HepG2 (cell line): ENCODE results near the gene UBXN2A. TPM values are rescaled to one million over a fixed set of nuclear protein-coding genes. Genes with fewer than 3 reads are reported as not detected.

Experiments used
- AGO2 ChIP-seq: fragments of 200-400 bp; formaldehyde crosslinking; optimal IDR thresholded peaks from 2 replicates; pipeline ENCODE3; 2017; ENCODE audit warnings: mild to moderate bottlenecking, low read depth, low read length, moderate library complexity
- ARHGAP35 ChIP-seq: sonication (generic); formaldehyde crosslinking; IDR thresholded peaks from 2 replicates; pipeline ENCODE4 v1.9.0; 2022; ENCODE audit warnings: mild to moderate bottlenecking, inconsistent platforms, moderate library complexity, missing genetic modification reagents, borderline replicate concordance
- FOXA3 ChIP-seq: IDR thresholded peaks from 2 replicates; pipeline ENCODE4 v1.6.1; 2016; ENCODE audit warnings: missing genetic modification reagents, missing compliant biosample characterization
- IKZF5 ChIP-seq: IDR thresholded peaks from 2 replicates; pipeline ENCODE4 v1.6.1; 2018; ENCODE audit warnings: missing genetic modification reagents, mild to moderate bottlenecking, missing compliant biosample characterization
- KAT8 ChIP-seq: IDR thresholded peaks from 2 replicates; pipeline ENCODE4 v1.6.1; 2016; ENCODE audit warnings: missing genetic modification reagents, missing compliant biosample characterization
- KMT2B ChIP-seq: IDR thresholded peaks from 2 replicates; pipeline ENCODE4 v1.6.1; 2016; ENCODE audit warnings: missing genetic modification reagents, missing compliant biosample characterization
- MAZ ChIP-seq, 2 experiments: sonication (generic) in 1 of 2; formaldehyde crosslinking in 1 of 2; IDR thresholded peaks; 2 replicates each; pipeline versions ENCODE4 v1.5.0 to v1.6.1; 2012 to 2020; ENCODE audit warnings: low read depth in 2 of 2, mild to moderate bottlenecking in 2 of 2, borderline replicate concordance in 1 of 2, improper control_type of control experiment in 1 of 2, low read length in 1 of 2, missing genetic modification reagents in 1 of 2, moderate library complexity in 1 of 2
- MYNN ChIP-seq: sonication (generic); formaldehyde crosslinking; IDR thresholded peaks from 2 replicates; pipeline ENCODE4 v1.4.0; 2020; ENCODE audit warnings: mild to moderate bottlenecking, low read depth, missing genetic modification reagents
- PTBP1 ChIP-seq: fragments of 200-400 bp; formaldehyde crosslinking; IDR thresholded peaks from 2 replicates; pipeline ENCODE4 v1.6.1; 2018; ENCODE audit warnings: low read length, low read depth; ENCODE audit not compliant: poor library complexity, severe bottlenecking
- SALL1 ChIP-seq: sonication (generic); formaldehyde crosslinking; IDR thresholded peaks from 2 replicates; pipeline ENCODE4 v1.8.0; 2022; ENCODE audit warnings: mild to moderate bottlenecking, missing genetic modification reagents
- SP2 ChIP-seq: sonication (generic); formaldehyde crosslinking; IDR thresholded peaks from 2 replicates; pipeline ENCODE4 v1.5.1; 2020; ENCODE audit warnings: mild to moderate bottlenecking, missing genetic modification reagents
- SRF ChIP-seq: IDR thresholded peaks from 2 replicates; pipeline ENCODE4 v1.6.1; 2011; ENCODE audit warnings: mild to moderate bottlenecking, low read depth, low read length, moderate library complexity
- TBL1XR1 ChIP-seq: fragments of 150-350 bp; IDR thresholded peaks from 2 replicates; pipeline ENCODE4 v1.6.1; 2014; ENCODE audit warnings: borderline replicate concordance, low read length; ENCODE audit not compliant: partially characterized antibody
- YY1 ChIP-seq: IDR thresholded peaks from 2 replicates; pipeline ENCODE4 v1.6.1; 2011; ENCODE audit warnings: low read length, low read depth, moderate library complexity, mild to moderate bottlenecking; ENCODE audit not compliant: insufficient read depth, insufficient replicate concordance
- ZNF124 ChIP-seq: sonication (generic); formaldehyde crosslinking; IDR thresholded peaks from 2 replicates; pipeline ENCODE4 v1.4.0; 2020; ENCODE audit warnings: missing genetic modification reagents
- ZNF205 ChIP-seq: IDR thresholded peaks from 2 replicates; pipeline ENCODE4 v1.6.1; 2018; ENCODE audit warnings: missing biosample characterization, missing genetic modification reagents
- ZNF570 ChIP-seq: sonication (generic); formaldehyde crosslinking; IDR thresholded peaks from 2 replicates; pipeline ENCODE4 v1.4.0; 2020; ENCODE audit warnings: mild to moderate bottlenecking, missing genetic modification reagents, borderline replicate concordance
- ZNF574 ChIP-seq: sonication (generic); formaldehyde crosslinking; IDR thresholded peaks from 2 replicates; pipeline ENCODE4 v1.4.0; 2020; ENCODE audit warnings: missing genetic modification reagents
- ZNF788 ChIP-seq: sonication (generic); formaldehyde crosslinking; IDR thresholded peaks from 2 replicates; pipeline ENCODE4 v1.5.0; 2020; ENCODE audit warnings: mild to moderate bottlenecking, missing genetic modification reagents, borderline replicate concordance
- polyA plus RNA-seq, 8 experiments: library from polyadenylated mRNA; depleted of rRNA in 3 of 8; stranded (reverse) in 7 of 8; unstranded in 1 of 8; fragments of >200 nt; fragmentation: Illumina TruSeq in 4 of 8; extraction: Trizol in 4 of 8; gene quantifications; 2 replicates each; pipeline versions ENCODE4 v1.2.1 to v1.2.3, GENCODE V29; 2011 to 2016; ENCODE audit warnings: low read depth in 4 of 8, missing spikeins in 1 of 8, mixed read lengths in 1 of 8; ENCODE audit not compliant: insufficient read depth in 1 of 8
- total RNA-seq, 5 experiments: library from RNA; depleted of rRNA; stranded (reverse); fragments of >200 nt; fragmentation: Illumina TruSeq; extraction: Trizol; gene quantifications; 2 replicates each; pipeline ENCODE4 v1.2.3, GENCODE V29; 2016; ENCODE audit warnings: low read depth in 1 of 5
- TF ChIP-seq, protein P1 (sequence below): sonication (generic); formaldehyde crosslinking; IDR thresholded peaks from 2 replicates; pipeline ENCODE4 v1.5.0; 2020; ENCODE audit warnings: mild to moderate bottlenecking, missing genetic modification reagents, moderate library complexity

UBXN2A gene
- total and polyA plus RNA-seq, 2 of the 13 experiments (the other 11 are each of a cell fraction or from before 2014, with no cell fraction given), result 8.3 to 20.9 TPM

GRCh38 chr2:24021122-24021998, 81.1 kb downstream of the UBXN2A start (continued):
- TF ChIP-seq KMT2B (peak; percentile 15; the same call in 1 of the 2 replicates), MAZ (IDR thresholded peaks at IDR 0.05; ENCODE audit: borderline replicate concordance, low read depth, low read length) (0 out of 2 replicates have a peak, but pooled peaks have one; percentile 39), MAZ (CRISPR knock-in tag; IDR thresholded peaks at IDR 0.05; ENCODE audit: low read depth) (peak; percentile 82), ZNF205 (CRISPR knock-in tag) (0 out of 2 replicates have a peak, but pooled peaks have one; percentile 13), ZNF570 (CRISPR knock-in tag) (no peak), ZNF124 (CRISPR knock-in tag) (no peak), SP2 (CRISPR knock-in tag) (peak; percentile 32; the same call in 1 of the 2 replicates), ZNF788 (CRISPR knock-in tag) (peak; percentile 86; the same call in 1 of the 2 replicates), TBL1XR1 (peak; percentile 25), FOXA3 (CRISPR knock-in tag) (no peak; the same call in 1 of the 2 replicates), MYNN (no peak), PTBP1 (peak; percentile 51), ZNF574 (CRISPR knock-in tag) (peak; percentile 59; the same call in 1 of the 2 replicates), ARHGAP35 (CRISPR knock-in tag) (0 out of 2 replicates have a peak, but pooled peaks have one; percentile 33), YY1 (peak; percentile 51), SALL1 (CRISPR knock-in tag) (peak; percentile 25; the same call in 1 of the 2 replicates), AGO2 (peak; percentile 39), KAT8 (CRISPR knock-in tag) (no peak), IKZF5 (peak; percentile 57; the same call in 1 of the 2 replicates), SRF (no peak)
- TF ChIP-seq, protein P1, sequence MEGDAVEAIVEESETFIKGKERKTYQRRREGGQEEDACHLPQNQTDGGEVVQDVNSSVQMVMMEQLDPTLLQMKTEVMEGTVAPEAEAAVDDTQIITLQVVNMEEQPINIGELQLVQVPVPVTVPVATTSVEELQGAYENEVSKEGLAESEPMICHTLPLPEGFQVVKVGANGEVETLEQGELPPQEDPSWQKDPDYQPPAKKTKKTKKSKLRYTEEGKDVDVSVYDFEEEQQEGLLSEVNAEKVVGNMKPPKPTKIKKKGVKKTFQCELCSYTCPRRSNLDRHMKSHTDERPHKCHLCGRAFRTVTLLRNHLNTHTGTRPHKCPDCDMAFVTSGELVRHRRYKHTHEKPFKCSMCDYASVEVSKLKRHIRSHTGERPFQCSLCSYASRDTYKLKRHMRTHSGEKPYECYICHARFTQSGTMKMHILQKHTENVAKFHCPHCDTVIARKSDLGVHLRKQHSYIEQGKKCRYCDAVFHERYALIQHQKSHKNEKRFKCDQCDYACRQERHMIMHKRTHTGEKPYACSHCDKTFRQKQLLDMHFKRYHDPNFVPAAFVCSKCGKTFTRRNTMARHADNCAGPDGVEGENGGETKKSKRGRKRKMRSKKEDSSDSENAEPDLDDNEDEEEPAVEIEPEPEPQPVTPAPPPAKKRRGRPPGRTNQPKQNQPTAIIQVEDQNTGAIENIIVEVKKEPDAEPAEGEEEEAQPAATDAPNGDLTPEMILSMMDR (CRISPR knock-in tag), result peak; percentile 95
